ENCODE data around the gene CD163L1. TPM values are rescaled to one million over a fixed set of nuclear protein-coding genes. Genes with fewer than 3 reads are reported as not detected.
"Not testable (repeated sequence)": the region's sequence is repeated elsewhere in the genome, so short reads cannot be mapped to it uniquely, and the experiment has no call there.

Gene CD163L1
- polyA plus RNA-seq (ENCODE audit: insufficient read length): 7.4 TPM

DNA sequence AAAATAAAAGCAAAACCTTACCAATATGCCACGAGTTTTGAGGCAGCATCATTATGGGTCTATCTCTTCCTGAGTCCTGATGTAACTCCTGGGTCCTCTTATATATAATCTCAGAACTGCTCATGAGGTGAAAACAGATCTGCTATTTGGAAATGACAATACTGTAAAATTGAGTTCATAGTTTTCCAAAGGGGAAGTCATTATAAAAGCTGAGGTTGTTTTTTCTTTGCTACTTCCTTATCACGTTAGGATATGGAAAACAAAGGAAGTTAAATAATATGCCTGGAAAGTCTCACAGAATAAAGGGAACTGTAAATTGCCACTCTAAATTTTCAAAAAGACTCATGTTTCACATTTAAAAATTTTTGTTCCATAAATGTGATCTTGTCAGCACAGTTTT, at the start of gene CD163L1:
CD163L1 (minus strand) TSS at position 78 of the 400 bp plus-strand sequence; CDS start at position 52, 26 bp downstream.
- no peak for DNase-seq (ENCODE audit: low read depth)

DNA sequence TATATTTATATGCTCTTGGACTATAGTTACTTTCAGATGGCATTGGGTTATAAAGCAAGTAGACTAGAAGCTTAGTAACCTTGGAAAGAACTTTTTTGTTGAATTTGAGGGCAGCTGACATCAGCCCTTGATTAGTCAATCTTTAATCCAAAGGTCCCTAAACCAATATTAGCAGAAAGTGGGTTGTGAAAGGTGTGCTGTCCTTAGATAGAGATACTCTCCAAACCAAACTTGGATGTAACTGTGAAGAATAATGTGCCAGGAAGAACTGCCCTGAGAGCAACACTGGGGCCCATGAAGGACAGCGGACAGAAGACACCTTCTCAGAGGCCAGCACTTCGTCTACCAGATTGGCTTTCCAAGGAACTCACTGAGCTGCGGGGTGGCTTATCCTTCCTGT, 49.1 kb upstream of the CD163L1 start:
- no peak for DNase-seq (ENCODE audit: low read depth)

DNA sequence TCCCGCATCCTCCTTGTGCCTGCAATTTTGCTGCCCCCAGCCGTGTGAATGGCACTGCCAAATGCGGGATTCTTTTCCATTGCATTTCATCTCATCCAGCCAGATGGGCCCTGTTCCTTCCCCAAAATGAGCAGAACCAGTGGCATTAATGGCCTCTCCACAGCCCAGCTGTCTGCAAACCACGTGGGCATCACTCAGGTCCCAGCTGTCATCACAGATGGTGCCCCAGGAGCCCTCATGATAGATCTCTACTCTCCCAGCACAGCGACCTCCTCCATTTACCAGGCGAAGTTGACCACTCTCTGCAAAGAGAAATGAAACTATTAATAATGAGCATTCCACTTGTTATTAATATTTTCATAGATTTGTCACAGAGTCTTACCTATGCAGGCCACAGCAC, 42.6 kb upstream of the CD163L1 start:
- no peak for DNase-seq (ENCODE audit: low read depth)

DNA sequence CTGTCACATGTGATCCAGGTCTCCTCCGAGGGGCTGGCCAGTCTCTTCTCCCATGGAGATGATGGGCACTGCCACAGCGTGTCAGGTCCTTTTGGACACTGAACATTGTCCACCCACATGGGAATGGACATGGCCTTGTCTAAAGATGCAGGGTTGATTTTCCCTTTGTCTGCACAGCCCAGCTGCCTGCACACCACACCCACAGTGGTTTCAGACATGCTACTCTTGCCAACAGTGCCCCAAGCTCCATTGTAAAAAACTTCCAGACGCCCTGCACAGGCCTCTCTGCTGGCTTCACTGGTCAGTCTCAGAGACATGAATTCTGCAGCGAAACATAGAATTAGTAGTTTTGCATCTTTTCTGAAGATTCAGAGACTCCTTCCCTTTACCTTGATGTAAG, 41.1 kb upstream of the CD163L1 start:
- DNase-seq (ENCODE audit: low read depth): no peak

DNA sequence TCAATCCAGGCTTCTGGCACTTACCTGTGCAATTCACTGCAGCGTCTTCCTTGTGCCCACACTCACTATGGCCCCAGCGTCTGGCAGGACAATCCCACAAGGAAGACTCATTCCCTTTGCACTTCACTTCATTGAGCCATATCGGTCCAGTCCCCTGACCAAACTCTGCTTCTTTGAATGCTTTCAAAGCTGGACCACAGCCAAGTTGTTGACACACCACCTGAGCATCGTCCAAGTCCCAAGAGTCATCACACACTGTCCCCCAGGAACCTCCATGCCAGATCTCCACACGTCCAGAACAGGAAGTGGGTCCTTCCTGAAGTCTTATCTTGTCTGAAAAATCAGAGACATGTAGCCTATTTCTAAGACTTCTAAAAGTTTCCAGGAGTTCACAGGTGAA, 39.4 kb upstream of the CD163L1 start:
- no peak for DNase-seq (ENCODE audit: low read depth)

DNA sequence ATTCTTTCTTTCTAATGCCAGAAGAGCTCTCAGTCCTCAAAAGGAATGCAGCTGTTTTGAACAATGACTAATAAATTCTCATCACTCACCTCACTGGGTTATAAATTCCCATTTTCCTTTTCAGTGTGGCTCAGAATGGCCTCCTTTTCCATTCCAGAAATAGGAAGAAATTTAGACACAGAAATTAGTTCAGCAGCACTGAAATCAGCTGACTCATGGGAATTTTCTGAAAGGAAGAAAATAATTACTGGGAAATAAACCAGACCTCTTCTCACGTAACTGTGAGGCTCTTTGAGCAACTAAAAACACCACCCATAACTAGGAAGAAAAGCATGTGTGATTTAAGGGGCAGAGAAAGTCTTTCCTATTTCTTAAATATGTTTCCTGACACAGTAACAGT, 35.8 kb upstream of the CD163L1 start:
- no peak for DNase-seq (ENCODE audit: low read depth)

DNA sequence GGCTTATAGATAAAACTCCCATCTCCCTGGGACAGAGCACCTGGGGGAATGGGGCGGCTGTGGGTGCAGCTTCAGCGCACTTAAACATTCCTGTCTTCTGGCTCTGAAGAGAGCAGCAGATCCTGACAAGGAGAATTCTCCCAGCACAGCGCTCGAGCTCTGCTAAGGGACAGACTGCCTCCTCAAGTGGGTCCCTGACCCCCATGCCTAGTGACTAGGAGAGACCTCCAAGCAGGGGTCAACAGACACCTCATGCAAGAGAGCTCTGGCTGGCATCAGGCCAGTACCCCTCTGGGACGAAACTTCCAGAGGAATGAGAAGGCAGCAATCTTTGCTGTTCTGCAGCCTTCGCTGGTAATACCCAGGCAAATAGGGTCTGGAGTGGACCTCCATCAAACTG, 28.1 kb upstream of the CD163L1 start:
- no peak for DNase-seq (ENCODE audit: low read depth)

DNA sequence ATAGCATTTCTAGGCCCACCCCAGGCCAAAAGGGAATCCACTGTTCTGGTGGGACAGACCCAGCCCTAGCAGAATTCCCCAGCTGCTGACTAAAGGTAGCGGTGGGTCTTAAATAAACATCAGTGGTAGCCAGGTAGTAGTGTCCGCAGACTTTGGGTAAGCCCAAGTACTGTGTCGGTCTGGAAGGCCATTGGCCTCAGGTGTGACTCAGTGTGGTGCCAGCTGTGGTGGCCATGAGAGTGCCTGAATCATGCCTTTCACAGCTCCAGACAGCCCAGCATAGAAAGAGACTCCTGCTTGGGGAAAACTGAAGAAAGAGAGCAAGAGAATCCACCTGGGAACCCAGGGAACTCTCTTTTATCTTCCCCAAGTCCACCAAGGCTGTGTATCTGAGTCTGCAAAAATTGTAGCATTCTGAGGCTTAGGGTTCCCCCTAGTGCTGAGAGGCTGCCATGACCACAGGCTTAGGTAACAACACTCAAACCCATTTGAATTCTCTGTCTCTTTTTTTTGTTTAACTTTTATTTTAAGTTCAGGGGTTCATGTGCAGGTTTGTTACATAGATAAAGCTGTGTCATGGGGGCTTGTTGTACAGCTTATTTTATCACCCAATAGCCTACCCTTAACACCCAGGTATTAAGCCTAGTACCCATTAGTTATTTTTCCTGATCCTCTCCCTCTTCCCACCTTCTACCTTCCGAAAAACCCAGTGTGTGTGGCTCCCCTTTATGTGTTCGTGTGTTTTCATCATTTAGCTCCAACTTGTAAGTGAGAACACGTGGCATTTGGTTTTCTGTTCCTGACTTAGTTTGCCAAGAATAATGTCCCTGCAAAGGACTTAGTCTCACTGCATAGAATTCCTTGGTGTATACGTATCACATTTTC, 16.7 kb upstream of the CD163L1 start:
- no peak for DNase-seq (ENCODE audit: low read depth)

DNA sequence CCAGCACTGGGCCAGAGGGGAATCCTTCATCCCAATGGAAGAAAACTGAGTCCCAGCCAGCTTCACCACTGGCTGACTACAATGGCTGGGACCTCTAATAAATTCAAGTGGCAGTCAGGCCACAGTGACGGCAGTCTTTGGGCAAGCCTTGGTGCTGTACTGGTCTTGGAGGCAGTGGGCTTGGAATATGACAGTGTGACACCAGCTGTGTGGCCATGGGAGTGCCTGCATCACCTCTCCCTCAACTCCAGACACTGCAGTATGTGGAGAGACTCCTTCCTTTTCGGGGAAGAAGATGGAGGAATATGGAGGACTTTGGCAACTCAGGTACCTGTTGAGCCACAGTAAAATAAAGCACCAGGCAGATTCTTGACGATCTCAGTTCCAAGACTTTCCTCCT, 16.0 kb upstream of the CD163L1 start:
- no peak for DNase-seq (ENCODE audit: low read depth)

DNA sequence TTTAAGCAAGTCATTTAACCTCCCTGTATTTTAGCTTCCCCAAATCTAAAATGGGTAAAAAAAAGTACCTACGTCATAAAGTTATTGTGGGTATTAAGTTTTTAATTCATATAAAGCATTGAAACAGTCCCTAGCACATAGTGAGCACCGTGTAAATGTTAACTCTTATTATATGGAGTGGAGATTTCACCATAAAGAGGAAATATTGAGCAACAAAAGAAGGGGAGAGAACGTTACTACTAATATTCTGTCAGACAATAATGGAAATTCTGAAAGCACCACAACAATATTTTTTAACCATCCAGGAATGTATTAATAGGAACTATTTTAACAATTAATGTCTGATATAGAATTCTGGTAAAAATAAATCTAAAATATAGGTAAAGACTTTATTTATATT, 7.8 kb upstream of the CD163L1 start:
- no peak for DNase-seq (ENCODE audit: low read depth)

DNA sequence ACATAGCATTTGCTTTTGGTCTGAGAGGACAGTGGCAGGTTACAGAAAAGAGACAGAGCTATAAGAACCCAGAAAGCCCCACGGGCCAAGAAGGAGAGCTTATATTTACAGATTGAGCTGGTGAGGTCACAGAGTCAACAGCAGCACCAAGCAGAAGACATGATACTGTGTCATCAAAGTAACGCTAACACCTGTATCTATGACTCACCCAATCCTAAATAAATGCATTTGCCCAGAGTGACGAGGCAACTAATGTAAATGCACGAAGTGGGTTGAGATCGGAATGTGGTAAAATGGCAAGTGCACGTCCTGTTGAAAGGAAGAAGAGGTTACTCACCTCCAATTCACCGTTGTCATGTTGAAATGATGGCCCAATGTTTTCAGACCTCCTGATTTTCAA, 6.7 kb upstream of the CD163L1 start:
- DNase-seq (ENCODE audit: low read depth): no peak

DNA sequence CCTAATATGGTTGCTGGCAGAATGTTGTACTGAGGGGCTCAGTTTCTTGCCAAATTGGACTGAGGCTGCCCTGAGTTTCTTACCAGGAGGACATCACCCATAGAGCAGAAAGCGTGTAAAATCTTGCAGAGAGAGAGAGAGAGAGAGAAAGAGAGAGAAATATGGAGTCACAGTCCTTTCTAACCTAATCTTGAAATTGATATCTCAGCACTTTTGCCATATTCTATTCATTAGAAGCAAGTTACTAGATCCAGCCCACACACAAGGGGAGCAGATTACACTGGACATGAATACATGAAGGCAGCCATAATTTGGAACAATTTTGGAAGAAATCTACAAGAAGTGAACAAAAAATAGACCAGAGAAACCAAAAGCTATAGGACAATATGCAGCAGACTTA, 4.1 kb upstream of the CD163L1 start:
- no peak for DNase-seq (ENCODE audit: low read depth)

DNA sequence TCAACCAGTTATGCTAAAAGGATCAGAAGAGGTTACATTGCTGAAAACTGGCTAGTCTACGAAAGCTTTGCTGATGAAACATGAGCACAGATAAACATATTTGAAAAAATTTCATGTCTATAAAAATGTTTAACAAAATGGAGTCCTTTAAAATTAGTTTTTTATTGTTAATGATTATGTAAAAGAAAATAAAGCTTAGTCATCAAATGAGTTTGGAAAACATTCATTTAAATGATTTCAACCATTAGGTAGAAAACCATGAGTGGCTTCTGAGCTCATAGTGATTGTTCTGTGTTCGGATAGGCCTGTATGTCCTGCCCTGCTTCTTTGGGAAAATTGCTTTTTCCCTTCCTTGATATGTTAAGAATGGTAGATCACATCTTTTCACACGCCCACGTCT, 584 bp upstream of the CD163L1 start:
- DNase-seq (ENCODE audit: low read depth): no peak

DNA sequence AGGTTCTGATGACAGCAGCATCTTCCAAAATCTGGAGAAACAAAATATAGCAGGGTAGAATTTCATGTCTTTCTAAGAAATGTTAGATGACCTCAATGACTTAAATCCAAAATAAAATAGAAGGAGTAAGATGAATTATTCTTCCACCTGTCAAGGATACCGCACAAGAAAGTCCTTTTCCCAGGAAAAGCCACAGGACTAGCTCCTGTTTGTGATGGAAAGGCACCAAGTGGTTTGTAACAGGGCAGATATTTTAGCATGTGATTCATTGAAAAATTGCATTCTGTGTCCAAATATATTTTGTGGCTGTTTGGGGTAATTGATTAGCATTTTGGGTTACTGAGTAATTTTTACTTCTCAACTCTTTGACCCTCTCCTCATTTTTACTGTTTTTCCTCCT, 2.7 kb downstream of the CD163L1 start:
- no peak for DNase-seq (ENCODE audit: low read depth)

DNA sequence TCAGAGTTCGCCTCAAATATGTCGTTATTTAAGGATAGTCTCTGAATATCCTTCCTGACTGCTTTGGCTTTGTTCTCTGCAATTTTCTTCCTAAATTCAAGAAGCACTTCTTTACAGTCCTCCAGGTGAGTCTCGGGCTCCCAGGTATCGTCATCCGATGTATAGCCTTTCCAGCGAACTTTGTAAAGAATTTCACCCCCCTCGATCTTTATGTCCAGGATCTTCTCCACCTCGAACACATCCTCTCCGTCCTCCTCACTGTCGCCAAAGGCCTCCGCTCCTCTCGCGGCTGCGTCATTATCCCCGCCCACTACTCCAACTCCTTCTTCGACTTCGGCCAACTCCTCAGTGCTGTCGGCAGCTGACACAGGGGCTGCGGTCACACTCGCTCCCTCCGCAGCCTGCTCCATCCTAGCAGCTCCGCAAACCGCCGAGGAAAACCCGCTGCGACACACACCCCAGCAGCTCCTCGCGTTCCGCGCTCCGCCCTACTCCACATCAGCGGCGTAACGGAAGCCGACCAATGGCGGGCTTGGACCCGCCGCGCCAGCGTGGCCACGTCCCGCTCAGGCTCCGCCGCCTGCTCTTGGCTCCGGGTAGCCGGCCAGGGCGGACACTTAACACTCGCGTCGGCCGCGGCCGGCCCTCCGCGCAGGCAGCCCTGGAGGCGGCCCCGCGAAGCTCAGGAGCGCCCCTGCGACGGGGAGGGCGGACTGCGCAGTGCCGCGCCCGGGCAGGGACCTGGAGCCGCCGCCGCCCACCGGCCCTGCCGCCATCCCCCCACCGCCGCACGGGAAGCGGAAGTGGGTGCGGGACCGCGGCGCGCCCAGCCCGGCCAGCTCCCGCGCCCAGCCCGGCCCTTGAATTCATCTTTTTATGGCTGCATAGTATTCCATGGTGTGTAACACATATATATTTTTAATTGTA, 4.1 kb downstream of the CD163L1 start:
- DNase-seq (ENCODE audit: low read depth): no peak

DNA sequence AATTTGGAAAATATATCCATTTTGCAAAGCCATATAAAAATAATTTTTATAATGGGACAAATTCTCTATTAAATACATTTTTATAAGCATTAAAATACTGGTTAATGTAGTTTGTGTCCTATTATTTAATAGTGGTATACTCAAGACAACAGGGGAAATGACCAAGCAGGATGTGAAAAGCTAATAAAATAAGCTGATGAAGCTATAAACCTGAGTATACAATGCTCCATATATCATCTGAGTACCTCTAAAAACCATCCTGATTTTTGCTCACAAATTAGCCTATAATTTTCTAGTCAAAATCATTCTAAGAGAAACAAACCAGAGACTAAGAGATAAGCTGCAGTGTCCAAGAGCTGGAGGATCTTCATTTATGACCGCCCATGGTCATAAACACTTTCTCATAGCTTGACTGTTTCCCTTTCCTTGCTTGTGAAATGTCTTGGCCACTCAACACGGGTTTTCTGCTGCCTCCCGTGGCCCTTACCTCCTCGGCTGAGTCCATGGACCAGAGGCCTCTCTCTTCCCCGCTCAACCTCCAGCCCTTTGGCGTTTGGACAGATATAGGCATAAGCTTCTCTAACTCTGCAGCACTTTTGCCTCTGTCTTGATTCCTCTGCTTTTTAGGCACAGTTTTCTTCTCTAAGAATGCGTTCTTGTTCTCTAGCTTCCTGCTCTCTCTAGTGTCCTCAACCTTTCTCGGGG, 5.5 kb downstream of the CD163L1 start:
- not testable (repeated sequence) for DNase-seq (ENCODE audit: low read depth)

DNA sequence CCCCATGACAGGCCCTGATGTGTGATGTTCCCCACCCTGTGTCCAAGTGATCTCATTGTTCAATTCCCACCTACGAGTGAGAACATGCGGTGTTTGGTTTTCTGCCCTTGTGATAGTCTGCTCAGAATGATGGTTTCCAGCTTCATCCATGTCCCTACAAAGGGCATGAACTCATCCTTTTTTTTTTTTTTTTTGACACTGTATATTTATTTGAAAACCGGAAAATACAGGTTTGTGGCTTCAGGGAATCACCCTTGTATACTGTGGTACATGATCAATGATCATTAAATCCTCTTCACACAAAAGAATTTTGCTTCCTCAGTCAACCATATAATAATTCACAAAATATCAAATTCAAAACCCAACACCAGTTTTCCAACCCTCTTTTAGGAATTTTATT, 6.5 kb downstream of the CD163L1 start:
- DNase-seq (ENCODE audit: low read depth): not testable (repeated sequence)

DNA sequence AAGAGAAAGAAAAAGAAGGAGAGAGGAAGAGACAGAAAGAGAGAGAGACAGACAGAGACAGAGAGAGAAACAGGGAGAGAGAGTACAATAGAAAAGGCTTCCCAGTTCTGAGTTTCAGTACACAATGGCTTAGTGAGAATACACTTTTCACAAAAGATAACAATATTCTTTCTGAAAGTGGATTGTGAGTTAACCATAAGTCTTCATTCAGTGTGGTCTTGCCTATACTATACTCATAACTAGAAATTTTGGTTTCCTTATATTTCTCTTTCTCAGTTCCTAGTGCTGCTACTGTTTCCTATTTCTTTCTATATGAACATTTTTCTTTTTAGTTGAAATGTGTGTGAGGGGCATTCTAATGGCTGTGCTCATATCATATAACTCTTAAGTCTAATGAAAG, 9.3 kb downstream of the CD163L1 start:
- no peak for DNase-seq (ENCODE audit: low read depth)

DNA sequence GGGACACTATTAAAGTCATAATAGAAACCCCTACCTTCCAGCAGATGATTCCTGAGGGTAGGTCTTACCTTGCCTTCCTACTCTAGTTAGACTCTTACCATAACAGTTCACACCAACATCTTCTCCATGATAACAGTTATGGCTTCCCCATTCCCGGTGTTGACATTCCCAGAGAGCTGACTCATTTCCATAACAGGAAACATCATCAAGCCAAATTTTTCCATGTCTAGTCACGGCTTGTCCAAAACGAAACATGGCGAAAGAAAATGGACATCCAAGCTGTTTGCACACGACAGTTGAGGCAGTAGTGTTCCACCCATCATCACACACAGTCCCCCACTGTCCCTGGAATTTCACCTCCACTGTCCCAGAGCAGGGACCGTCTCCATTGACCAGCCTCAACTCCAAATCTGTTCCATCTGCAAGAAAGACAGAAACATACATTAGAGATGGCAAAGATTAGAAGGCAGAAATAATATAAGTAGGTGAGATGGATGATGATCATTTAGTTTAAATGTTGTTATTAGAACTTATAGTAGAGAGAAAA, 10.6 kb downstream of the CD163L1 start:
- no peak for DNase-seq (ENCODE audit: low read depth)

DNA sequence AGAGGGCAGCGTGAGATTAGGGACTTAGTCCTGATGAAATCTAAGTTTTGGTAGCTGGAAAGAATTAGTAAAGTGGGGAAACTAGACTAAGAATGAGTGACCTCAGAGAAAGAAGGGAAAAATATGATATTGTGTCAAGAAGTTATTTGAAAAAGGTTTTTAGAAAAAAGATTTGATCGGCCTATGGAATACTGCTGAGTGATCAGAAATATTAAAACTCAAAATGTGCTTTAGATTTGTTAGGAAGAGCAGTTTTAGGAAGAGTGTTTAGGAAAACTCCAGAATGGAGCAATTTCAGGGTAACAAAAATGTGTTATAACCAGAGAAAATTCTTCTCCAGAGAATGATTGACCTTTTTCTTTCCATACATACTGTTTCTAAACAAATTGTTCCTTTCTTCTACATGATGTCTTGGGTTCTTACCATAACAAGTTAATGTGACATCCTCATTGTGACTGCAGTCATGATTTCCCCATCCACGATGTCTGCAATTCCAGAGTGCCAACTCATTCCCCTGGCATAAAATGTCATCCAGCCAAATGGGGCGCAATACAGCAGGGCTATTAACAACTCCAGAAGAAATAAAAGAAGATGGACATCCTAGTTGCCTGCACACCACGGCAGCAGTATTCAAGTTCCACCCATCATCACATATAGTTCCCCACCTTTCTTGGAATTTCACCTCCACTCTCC, 11.8 kb downstream of the CD163L1 start:
- DNase-seq (ENCODE audit: low read depth): no peak

DNA sequence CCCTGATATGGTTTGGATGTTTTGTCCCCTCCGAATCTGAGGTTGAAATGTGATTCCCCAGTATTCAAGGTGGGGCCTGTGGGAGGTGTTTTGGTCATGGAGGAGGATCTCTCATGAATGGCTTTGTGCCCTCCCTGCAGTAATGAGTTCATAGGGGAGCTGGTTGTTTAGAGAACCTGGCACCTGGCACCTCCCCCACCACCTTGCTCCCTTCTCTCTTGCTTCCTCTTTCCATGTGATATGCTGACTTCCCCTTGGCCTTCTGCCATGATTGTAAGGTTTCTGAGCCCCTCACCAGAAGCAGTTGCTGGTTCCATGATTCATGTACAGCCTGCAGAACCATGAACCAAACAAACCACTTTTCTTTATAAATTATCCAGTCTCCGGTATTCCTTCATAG, 32.6 kb downstream of the CD163L1 start:
- no peak for DNase-seq (ENCODE audit: low read depth)

Measured in forelimb muscle (tissue), 1 donor.